ENCODE results near the gene ALOX12B. TPM values are rescaled to one million over a fixed set of nuclear protein-coding genes. Genes with fewer than 3 reads are reported as not detected.

ALOX12B gene
- total and polyA plus RNA-seq, 2 of the 13 experiments (the other 11 are each of a cell fraction or from before 2014, with no cell fraction given), result 0.13 TPM; not detected in 1

DNA sequence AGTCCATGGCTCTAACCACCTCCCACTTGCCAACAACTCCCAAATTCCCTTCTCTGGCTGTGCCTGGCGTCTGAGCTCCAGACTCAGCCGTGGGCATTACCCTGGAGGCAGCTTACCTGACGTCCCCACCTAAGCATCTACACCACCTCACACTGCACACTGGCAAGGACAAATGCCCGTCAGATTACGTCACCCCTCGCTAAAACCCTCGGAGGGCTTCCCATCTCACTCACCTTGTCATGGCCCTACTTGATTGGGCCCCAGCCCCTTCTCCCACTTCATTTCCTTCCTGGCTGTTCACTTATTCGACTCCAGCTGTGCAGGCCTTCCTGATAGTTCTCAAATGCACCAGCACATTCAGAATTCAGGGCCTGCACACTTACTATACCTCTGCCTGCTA, 17.4 kb upstream of the ALOX12B start:
- ChIA-PET CTCF (ENCODE audit: low intra/inter-chr PET ratio, low total read pairs) (no interaction called here), POLR2A (no interaction called here)
- H3K4me3 ChIP-seq (replicated peaks in 1 of 3; ENCODE audit: insufficient read depth in 1 of 3, low read depth in 2 of 3, low read length in 3 of 3), result no peak overlapping the region
- BruUV-seq (replicated peaks), result no TSS peak
- H3K79me2 ChIP-seq (ENCODE audit: insufficient read depth, low read length), result no peaks in the 10 kb centered on the region
- H4K20me1 ChIP-seq (ENCODE audit: insufficient read depth, low read length), result no peaks in the 10 kb centered on the region
- H2AFZ ChIP-seq (ENCODE audit: low read length), result no peak overlapping the region
- no peaks in the 10 kb centered on the region for H3K4me1 ChIP-seq (ENCODE audit: insufficient read depth, low read length)
- ATAC-seq, result no peak
- no peak for FAIRE-seq
- TF ChIP-seq CREB1 (IDR thresholded peaks at IDR 0.05), result peak; percentile 74
- no peak for TF ChIP-seq CREB1 (CRISPR knock-in tag; IDR thresholded peaks at IDR 0.05)
- TF ChIP-seq RBM39 (IDR thresholded peaks at IDR 0.05; ENCODE audit: low read depth, low read length, poor library complexity, severe bottlenecking), result no peak
- TF ChIP-seq ATF7 (IDR thresholded peaks at IDR 0.05), result peak; percentile 82
- TF ChIP-seq ATF7 (CRISPR knock-in tag; IDR thresholded peaks at IDR 0.05), result no peak
- no peaks in the 10 kb centered on the region for H3K36me3 ChIP-seq (replicated peaks in 1 of 2; ENCODE audit: control insufficient read depth in 1 of 2, insufficient read depth in 2 of 2, low read length in 2 of 2)
- DNase-seq (ENCODE audit: low spot score), result no peak
- in situ Hi-C loops (cut with HindIII; ENCODE audit: extremely low pct_ligation_motif_present, low pct_unique_long_range_greater_than_20kb) (no loop called here), intact Hi-C loops (cut with micrococcal nuclease; ENCODE audit: unreplicated experiment) (no loop called here)
- H3K9ac ChIP-seq (ENCODE audit: insufficient read depth, low read depth, low read length), result no peak overlapping the region
- no peak overlapping the region for H3K4me2 ChIP-seq (ENCODE audit: low read depth, low read length)
- H3K9me3 ChIP-seq (ENCODE audit: low read length), result no peaks in the 10 kb centered on the region
- peaks cover 10 to 72% of the 10 kb centered on the region in 2 experiments for H3K27me3 ChIP-seq (ENCODE audit: control insufficient read depth in 1 of 2, insufficient read depth in 2 of 2, low read length in 2 of 2)
- no peak overlapping the region for H3K27ac ChIP-seq (ENCODE audit: extremely low read length, insufficient read depth, low read length)
- 16% methylated on average over 8 of the region's 8 CpGs for WGBS (ENCODE audit: low lambda C conversion rate)

DNA sequence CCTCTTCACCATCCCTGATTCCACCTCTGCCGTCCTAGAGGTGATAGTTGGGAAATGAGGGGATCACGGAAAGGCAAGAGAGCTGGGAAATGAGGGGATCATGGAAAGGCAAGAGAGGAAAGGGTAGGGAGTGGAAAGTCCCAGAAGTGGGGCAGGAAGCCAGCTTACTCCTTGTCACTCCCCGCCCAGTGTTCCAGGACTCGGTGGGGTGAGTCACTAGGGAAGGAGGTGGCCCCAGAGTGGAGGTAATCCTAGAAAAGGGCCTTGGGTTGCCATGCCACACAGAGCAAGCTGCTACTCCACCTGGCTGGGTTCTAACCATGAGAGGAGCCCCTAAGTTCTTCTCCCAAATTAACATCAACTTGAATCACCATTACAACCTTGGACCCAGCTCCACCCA, 16.0 kb upstream of the ALOX12B start:
- Histone ChIP-seq H4K20me1 (ENCODE audit: insufficient read depth, low read length) (no peaks in the 10 kb centered on the region), H3K9me3 (ENCODE audit: low read length) (no peaks in the 10 kb centered on the region), H3K27me3 (ENCODE audit: control insufficient read depth in 1 of 2, insufficient read depth in 2 of 2, low read length in 2 of 2) (peaks cover 6 to 61% of the 10 kb centered on the region in 2 experiments), H3K9ac (ENCODE audit: insufficient read depth, low read depth, low read length) (no peak overlapping the region), H3K4me2 (ENCODE audit: low read depth, low read length) (no peak overlapping the region), H3K36me3 (replicated peaks in 1 of 2; ENCODE audit: control insufficient read depth in 1 of 2, insufficient read depth in 2 of 2, low read length in 2 of 2) (no peaks in the 10 kb centered on the region), H3K4me3 (replicated peaks in 1 of 3; ENCODE audit: insufficient read depth in 1 of 3, low read depth in 2 of 3, low read length in 3 of 3) (no peak overlapping the region), H3K79me2 (ENCODE audit: insufficient read depth, low read length) (no peaks in the 10 kb centered on the region), H2AFZ (ENCODE audit: low read length) (no peak overlapping the region), H3K27ac (ENCODE audit: extremely low read length, insufficient read depth, low read length) (no peak overlapping the region), H3K4me1 (ENCODE audit: insufficient read depth, low read length) (no peaks in the 10 kb centered on the region)
- 16% methylated on average over 4 of the region's 4 CpGs for WGBS (ENCODE audit: low lambda C conversion rate)
- in situ Hi-C loops (cut with HindIII; ENCODE audit: extremely low pct_ligation_motif_present, low pct_unique_long_range_greater_than_20kb), result no loop called here
- CTCF ChIA-PET (ENCODE audit: low intra/inter-chr PET ratio, low total read pairs), result no interaction called here
- no peak for ATAC-seq
- DNase-seq (ENCODE audit: low spot score), result no peak
- BruUV-seq (replicated peaks), result no TSS peak
- FAIRE-seq, result no peak
- POLR2A ChIA-PET, result no interaction called here
- intact Hi-C loops (cut with micrococcal nuclease; ENCODE audit: unreplicated experiment), result no loop called here
- TF ChIP-seq THAP9 (CRISPR knock-in tag; IDR thresholded peaks at IDR 0.05; ENCODE audit: borderline replicate concordance) (no peak), SRSF1 (optimal IDR thresholded peaks at IDR 0.05; ENCODE audit: low read depth, low read length) (no peak), ZNF337 (CRISPR knock-in tag; IDR thresholded peaks at IDR 0.05; ENCODE audit: borderline replicate concordance, low read depth) (no peak), ZNF367 (CRISPR knock-in tag; IDR thresholded peaks at IDR 0.05; ENCODE audit: borderline replicate concordance) (no peak), ZNF501 (CRISPR knock-in tag; IDR thresholded peaks at IDR 0.05) (no peak), KAT7 (CRISPR knock-in tag; IDR thresholded peaks at IDR 0.05; ENCODE audit: borderline replicate concordance) (no peak)
- TF ChIP-seq, protein P1, sequence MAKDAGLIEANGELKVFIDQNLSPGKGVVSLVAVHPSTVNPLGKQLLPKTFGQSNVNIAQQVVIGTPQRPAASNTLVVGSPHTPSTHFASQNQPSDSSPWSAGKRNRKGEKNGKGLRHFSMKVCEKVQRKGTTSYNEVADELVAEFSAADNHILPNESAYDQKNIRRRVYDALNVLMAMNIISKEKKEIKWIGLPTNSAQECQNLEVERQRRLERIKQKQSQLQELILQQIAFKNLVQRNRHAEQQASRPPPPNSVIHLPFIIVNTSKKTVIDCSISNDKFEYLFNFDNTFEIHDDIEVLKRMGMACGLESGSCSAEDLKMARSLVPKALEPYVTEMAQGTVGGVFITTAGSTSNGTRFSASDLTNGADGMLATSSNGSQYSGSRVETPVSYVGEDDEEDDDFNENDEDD (CRISPR knock-in tag; IDR thresholded peaks at IDR 0.05; ENCODE audit: borderline replicate concordance), result no peak

Data from HepG2 (cell line).